ENCODE results near the gene DGKI.

DNA sequence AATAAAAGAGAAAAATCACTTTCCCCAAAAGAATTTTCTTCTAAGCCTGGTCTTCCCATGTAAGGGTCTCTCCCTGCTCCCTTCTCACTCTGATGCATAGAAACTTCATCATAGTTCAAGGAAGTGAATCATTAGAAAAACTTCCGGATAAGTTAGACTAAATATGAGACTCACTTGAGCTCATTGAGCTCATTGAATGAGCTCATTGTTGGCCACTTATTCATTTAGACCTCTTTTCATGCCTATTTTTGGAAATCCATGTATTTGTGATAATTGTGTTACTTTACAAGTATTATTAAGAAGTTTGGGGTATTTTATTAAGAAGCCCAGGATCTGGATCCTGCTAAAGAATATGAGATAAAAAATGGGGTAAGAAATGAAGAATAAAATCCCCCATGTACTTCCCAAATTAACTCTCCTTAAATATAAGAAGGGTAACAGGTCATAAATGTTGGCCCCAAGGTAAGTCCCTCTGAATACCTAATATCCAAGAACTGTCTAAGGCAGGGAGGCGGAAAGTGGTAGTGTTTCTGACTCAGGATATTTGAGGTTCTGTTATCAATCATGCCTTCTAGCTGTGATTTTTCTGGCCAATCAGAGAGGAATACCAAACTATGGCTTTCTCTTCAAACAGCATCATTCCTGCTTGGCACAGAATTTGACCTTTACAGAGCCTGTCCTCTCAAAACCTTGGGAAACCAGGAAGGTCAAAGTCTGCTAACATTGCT is 266.7 kb downstream of the DGKI start:
- TF ChIP-seq ZNF883 (CRISPR knock-in tag; IDR thresholded peaks at IDR 0.05; ENCODE audit: not compliant biosample characterization): no peak
- TF ChIP-seq, protein P1, sequence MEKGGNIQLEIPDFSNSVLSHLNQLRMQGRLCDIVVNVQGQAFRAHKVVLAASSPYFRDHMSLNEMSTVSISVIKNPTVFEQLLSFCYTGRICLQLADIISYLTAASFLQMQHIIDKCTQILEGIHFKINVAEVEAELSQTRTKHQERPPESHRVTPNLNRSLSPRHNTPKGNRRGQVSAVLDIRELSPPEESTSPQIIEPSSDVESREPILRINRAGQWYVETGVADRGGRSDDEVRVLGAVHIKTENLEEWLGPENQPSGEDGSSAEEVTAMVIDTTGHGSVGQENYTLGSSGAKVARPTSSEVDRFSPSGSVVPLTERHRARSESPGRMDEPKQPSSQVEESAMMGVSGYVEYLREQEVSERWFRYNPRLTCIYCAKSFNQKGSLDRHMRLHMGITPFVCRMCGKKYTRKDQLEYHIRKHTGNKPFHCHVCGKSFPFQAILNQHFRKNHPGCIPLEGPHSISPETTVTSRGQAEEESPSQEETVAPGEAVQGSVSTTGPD (CRISPR knock-in tag; IDR thresholded peaks at IDR 0.05): no peak
- TF ChIP-seq, protein P2, sequence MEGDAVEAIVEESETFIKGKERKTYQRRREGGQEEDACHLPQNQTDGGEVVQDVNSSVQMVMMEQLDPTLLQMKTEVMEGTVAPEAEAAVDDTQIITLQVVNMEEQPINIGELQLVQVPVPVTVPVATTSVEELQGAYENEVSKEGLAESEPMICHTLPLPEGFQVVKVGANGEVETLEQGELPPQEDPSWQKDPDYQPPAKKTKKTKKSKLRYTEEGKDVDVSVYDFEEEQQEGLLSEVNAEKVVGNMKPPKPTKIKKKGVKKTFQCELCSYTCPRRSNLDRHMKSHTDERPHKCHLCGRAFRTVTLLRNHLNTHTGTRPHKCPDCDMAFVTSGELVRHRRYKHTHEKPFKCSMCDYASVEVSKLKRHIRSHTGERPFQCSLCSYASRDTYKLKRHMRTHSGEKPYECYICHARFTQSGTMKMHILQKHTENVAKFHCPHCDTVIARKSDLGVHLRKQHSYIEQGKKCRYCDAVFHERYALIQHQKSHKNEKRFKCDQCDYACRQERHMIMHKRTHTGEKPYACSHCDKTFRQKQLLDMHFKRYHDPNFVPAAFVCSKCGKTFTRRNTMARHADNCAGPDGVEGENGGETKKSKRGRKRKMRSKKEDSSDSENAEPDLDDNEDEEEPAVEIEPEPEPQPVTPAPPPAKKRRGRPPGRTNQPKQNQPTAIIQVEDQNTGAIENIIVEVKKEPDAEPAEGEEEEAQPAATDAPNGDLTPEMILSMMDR (CRISPR knock-in tag; IDR thresholded peaks at IDR 0.05): no peak
- no peak for TF ChIP-seq ZNF841 (CRISPR knock-in tag; IDR thresholded peaks at IDR 0.05; ENCODE audit: borderline replicate concordance)
